ENCODE measurements around the gene RAB9A.

GRCh38 chrX:13750204-13750603 is 61.3 kb downstream of the RAB9A start:
- TF ChIP-seq HMGA2 (CRISPR knock-in tag; IDR thresholded peaks at IDR 0.05) (no peak), CTCF (IDR thresholded peaks at IDR 0.05) (no peak; the same call in 1 of the 2 replicates), GRHL2 (CRISPR knock-in tag; IDR thresholded peaks at IDR 0.05; ENCODE audit: insufficient replicate concordance, severe bottlenecking) (no peak), USF2 (CRISPR knock-in tag; IDR thresholded peaks at IDR 0.05) (no peak), NFE2L1 (CRISPR knock-in tag; IDR thresholded peaks at IDR 0.05) (no peak), CREB1 (CRISPR knock-in tag; IDR thresholded peaks at IDR 0.05) (no peak), E2F4 (CRISPR knock-in tag; IDR thresholded peaks at IDR 0.05; ENCODE audit: borderline replicate concordance, low read depth) (no peak), FOXJ3 (CRISPR knock-in tag; IDR thresholded peaks at IDR 0.05; ENCODE audit: borderline replicate concordance) (no peak), KAT7 (CRISPR knock-in tag; IDR thresholded peaks at IDR 0.05; ENCODE audit: borderline replicate concordance) (no peak), ZNF423 (CRISPR knock-in tag; IDR thresholded peaks at IDR 0.05) (no peak), TEAD4 (CRISPR knock-in tag; IDR thresholded peaks at IDR 0.05) (no peak)
- TF ChIP-seq, protein P1, sequence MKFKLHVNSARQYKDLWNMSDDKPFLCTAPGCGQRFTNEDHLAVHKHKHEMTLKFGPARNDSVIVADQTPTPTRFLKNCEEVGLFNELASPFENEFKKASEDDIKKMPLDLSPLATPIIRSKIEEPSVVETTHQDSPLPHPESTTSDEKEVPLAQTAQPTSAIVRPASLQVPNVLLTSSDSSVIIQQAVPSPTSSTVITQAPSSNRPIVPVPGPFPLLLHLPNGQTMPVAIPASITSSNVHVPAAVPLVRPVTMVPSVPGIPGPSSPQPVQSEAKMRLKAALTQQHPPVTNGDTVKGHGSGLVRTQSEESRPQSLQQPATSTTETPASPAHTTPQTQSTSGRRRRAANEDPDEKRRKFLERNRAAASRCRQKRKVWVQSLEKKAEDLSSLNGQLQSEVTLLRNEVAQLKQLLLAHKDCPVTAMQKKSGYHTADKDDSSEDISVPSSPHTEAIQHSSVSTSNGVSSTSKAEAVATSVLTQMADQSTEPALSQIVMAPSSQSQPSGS (CRISPR knock-in tag; IDR thresholded peaks at IDR 0.05; ENCODE audit: borderline replicate concordance, low read depth): no peak
- TF ChIP-seq, protein P2, sequence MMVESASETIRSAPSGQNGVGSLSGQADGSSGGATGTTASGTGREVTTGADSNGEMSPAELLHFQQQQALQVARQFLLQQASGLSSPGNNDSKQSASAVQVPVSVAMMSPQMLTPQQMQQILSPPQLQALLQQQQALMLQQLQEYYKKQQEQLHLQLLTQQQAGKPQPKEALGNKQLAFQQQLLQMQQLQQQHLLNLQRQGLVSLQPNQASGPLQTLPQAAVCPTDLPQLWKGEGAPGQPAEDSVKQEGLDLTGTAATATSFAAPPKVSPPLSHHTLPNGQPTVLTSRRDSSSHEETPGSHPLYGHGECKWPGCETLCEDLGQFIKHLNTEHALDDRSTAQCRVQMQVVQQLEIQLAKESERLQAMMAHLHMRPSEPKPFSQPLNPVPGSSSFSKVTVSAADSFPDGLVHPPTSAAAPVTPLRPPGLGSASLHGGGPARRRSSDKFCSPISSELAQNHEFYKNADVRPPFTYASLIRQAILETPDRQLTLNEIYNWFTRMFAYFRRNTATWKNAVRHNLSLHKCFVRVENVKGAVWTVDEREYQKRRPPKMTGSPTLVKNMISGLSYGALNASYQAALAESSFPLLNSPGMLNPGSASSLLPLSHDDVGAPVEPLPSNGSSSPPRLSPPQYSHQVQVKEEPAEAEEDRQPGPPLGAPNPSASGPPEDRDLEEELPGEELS (CRISPR knock-in tag; IDR thresholded peaks at IDR 0.05): no peak
- TF ChIP-seq, protein P3, sequence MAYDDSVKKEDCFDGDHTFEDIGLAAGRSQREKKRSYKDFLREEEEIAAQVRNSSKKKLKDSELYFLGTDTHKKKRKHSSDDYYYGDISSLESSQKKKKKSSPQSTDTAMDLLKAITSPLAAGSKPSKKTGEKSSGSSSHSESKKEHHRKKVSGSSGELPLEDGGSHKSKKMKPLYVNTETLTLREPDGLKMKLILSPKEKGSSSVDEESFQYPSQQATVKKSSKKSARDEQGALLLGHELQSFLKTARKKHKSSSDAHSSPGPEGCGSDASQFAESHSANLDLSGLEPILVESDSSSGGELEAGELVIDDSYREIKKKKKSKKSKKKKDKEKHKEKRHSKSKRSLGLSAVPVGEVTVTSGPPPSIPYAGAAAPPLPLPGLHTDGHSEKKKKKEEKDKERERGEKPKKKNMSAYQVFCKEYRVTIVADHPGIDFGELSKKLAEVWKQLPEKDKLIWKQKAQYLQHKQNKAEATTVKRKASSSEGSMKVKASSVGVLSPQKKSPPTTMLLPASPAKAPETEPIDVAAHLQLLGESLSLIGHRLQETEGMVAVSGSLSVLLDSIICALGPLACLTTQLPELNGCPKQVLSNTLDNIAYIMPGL (CRISPR knock-in tag; IDR thresholded peaks at IDR 0.05): no peak
